Parathyroid adenoma (tissue), 2 donors: ENCODE measurements around the gene TXNRD2.
"Not testable (repeated sequence)": the region's sequence is repeated elsewhere in the genome, so short reads cannot be mapped to it uniquely, and the experiment has no call there.

Experiments
- H2AFZ ChIP-seq: fragments of 300-600 bp; sonication (generic); one replicate; pipeline ENCODE4 v1.7.0; 2017; ENCODE audit warnings: antibody characterized with exemption, mild to moderate bottlenecking
- H3K27ac ChIP-seq: fragments of 300-600 bp; sonication (generic); one replicate; pipeline ENCODE4 v1.7.0; 2017
- H3K27me3 ChIP-seq: fragments of 300-600 bp; sonication (generic); one replicate; pipeline ENCODE4 v1.7.0; 2017; ENCODE audit warnings: low read length; ENCODE audit not compliant: control insufficient read depth, insufficient read depth
- H3K36me3 ChIP-seq: fragments of 300-600 bp; sonication (generic); one replicate; pipeline ENCODE4 v1.7.0; 2017; ENCODE audit warnings: low read length; ENCODE audit not compliant: control insufficient read depth, insufficient read depth
- H3K4me1 ChIP-seq: fragments of 300-600 bp; sonication (generic); one replicate; pipeline ENCODE4 v1.7.0; 2017; ENCODE audit warnings: control low read depth
- H3K4me2 ChIP-seq: fragments of 300-600 bp; sonication (generic); one replicate; pipeline ENCODE4 v1.7.0; 2017; ENCODE audit warnings: low read length
- H3K4me3 ChIP-seq: fragments of 300-600 bp; sonication (generic); one replicate; pipeline ENCODE4 v1.7.0; 2017; ENCODE audit warnings: low read depth, low read length
- H3K79me2 ChIP-seq: fragments of 300-600 bp; sonication (generic); one replicate; pipeline ENCODE4 v1.7.0; 2017; ENCODE audit warnings: control low read depth
- H3K9ac ChIP-seq: fragments of 300-600 bp; sonication (generic); one replicate; pipeline ENCODE4 v1.7.0; 2017; ENCODE audit warnings: mild to moderate bottlenecking
- H3K9me3 ChIP-seq: fragments of 300-600 bp; sonication (generic); one replicate; pipeline ENCODE4 v1.7.0; 2017; ENCODE audit warnings: low read length; ENCODE audit not compliant: control insufficient read depth
- TF ChIP-seq, protein P1 (sequence below): fragments of 300-600 bp; sonication (generic); IDR thresholded peaks from one replicate; pipeline ENCODE4 v1.7.0; 2017; ENCODE audit warnings: antibody characterized with exemption, mild to moderate bottlenecking
- donor health status: primary hyperparathyroidism.

The TXNRD2 gene

DNA sequence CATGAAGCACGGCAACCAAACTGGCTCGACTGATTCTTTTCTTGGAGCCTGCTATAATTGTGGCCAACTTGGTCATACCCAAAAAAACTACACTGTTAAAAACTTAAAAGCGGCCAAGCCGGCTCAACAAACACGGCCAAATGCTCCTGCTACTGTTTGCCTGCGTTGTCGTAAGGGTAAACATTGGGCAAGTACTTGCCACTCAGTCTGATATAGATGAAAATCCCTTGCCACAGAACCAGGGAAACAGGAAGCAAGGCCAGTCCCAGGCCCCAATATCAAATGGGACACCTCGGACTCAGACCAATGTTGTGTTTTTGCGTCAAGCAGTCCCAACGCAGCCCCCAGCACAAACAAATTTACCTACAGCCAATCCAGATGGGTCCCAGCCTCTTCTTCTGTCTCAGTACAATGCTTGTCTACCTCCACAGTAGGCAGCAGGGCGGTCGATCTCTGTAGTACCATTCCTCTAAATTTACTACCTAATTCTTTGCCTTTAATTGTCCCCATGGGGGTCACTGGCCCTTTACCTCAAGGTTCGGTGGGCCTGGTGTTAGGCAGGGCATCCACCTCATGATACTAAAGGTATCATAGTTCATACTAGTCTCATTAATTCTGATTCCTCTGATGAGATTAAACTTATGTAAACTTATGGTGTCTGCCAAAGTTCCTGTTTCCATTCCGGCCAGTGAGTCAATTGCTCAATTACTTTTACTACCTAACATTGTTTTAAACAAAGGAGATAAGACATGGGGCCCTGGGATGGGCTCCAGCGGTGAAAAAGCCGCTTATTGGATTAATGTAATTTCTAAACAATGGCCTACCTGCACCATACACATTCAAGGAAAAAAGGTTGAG is 3.8 kb downstream of the TXNRD2 start:
- Histone ChIP-seq H3K27me3 (no peaks in the 10 kb centered on the region), H3K4me2 (no peak overlapping the region), H3K36me3 (no peaks in the 10 kb centered on the region), H3K9ac (no peak overlapping the region), H2AFZ (no peak overlapping the region), H3K4me1 (peaks cover 7% of the 10 kb centered on the region), H3K4me3 (no peak overlapping the region), H3K27ac (no peak overlapping the region), H3K9me3 (no peaks in the 10 kb centered on the region), H3K79me2 (no peaks in the 10 kb centered on the region)
- TF ChIP-seq, protein P1, sequence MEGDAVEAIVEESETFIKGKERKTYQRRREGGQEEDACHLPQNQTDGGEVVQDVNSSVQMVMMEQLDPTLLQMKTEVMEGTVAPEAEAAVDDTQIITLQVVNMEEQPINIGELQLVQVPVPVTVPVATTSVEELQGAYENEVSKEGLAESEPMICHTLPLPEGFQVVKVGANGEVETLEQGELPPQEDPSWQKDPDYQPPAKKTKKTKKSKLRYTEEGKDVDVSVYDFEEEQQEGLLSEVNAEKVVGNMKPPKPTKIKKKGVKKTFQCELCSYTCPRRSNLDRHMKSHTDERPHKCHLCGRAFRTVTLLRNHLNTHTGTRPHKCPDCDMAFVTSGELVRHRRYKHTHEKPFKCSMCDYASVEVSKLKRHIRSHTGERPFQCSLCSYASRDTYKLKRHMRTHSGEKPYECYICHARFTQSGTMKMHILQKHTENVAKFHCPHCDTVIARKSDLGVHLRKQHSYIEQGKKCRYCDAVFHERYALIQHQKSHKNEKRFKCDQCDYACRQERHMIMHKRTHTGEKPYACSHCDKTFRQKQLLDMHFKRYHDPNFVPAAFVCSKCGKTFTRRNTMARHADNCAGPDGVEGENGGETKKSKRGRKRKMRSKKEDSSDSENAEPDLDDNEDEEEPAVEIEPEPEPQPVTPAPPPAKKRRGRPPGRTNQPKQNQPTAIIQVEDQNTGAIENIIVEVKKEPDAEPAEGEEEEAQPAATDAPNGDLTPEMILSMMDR: no peak

DNA sequence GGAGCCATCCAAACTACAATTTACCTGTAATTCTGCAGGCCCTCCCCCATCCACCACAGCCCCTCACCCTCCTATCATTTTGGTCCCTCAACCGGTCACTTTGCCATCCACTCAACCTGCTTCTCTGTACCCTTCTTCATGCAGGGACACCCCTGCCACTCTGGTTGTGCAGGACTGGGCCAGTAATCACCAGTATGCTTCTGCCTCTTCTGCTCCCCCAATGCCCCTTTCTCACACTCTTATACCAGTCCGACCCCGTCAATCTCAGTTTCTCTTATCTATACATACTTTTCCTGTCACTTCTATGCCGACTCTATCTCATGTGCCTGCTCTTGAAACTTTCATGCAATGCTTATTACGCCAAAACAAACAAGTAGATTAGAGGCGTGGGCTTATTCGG is 5.1 kb downstream of the TXNRD2 start:
- TF ChIP-seq, protein P1: no peak
- Histone ChIP-seq H3K27ac (no peak overlapping the region), H3K4me3 (no peak overlapping the region), H3K36me3 (no peaks in the 10 kb centered on the region), H3K27me3 (no peaks in the 10 kb centered on the region), H3K4me2 (no peak overlapping the region), H3K9ac (no peak overlapping the region), H3K4me1 (peaks cover 4% of the 10 kb centered on the region), H2AFZ (no peak overlapping the region), H3K79me2 (no peaks in the 10 kb centered on the region), H3K9me3 (no peaks in the 10 kb centered on the region)

DNA sequence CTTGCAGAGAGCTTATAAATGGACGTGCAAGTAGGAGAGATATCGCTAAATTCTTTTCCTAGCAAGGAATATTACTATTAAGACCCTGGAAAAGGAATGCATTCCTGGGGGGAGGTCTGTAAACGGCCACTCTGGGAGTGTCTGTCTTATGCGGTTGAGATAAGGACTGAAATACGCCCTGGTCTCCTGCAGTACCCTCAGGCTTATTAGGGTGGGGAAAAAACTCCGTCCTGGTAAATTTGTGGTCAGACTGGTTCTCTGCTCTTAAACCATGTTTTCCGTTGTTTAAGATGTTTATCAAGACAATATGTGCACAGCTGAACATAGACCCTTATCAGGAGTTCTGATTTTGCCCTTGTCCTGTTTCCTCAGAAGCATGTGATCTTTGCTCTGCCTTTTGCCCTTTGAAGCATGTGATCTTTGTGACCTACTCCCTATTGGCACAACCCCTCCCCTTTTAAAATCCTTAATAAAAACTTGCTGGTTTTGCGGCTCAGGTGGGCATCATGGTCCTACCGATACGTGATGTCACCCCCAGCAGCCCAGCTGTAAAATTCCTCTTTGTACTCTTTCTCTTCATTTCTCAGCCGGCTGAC is 6.4 kb downstream of the TXNRD2 start:
- H3K9ac ChIP-seq, H3K27me3 ChIP-seq, H3K4me2 ChIP-seq, H3K4me3 ChIP-seq, H3K27ac ChIP-seq, H3K4me1 ChIP-seq, H3K79me2 ChIP-seq, H2AFZ ChIP-seq, H3K9me3 ChIP-seq, H3K36me3 ChIP-seq: not testable (repeated sequence)

DNA sequence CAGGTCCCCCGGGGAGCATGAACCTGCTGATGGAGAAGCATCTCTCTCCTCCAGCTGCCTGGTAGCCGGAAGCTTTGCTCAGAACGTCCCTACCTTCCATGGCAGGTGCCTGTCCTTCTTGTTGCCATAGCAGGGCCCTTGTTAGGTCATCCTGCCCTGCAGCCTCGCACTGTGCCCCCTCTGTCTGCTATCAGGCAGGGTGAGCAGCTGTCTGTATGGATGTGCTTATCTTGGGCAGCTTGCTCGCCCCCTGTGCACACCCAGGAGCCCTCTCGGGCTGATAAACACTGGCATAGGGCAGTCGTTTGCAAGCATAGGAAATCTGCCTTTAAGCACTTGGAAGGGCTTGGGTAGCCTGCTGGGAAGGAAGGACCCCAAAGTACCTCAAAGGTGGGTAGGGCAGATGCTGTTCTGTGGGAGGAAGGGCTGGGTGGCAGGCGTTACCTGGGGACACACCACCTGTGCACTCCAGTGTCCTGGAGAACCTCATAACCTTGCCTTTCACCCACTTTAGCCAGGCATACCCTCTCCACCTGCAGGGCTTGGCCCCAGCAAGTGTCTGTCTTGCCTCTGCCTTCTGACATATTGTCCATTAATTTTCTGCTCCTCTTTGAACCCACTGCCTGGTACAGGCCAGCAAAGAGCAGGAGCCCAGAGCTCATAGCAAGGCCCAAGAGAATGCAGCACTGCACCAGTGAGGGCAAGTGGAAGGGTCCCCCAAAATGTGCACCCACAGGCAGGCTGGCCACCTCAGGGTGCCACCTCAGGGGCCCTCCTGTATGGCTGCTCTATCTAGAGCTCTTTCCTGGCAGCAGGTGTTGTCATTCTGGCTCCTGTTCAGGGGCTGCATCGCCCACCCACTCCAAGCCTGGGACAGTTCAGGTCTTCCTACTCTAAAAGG is 8.0 kb downstream of the TXNRD2 start:
- Histone ChIP-seq H3K4me2 (no peak overlapping the region), H3K79me2 (no peaks in the 10 kb centered on the region), H3K4me1 (peaks cover 4% of the 10 kb centered on the region), H3K4me3 (no peak overlapping the region), H3K9ac (no peak overlapping the region), H3K9me3 (no peaks in the 10 kb centered on the region), H3K27ac (no peak overlapping the region), H3K36me3 (no peaks in the 10 kb centered on the region), H2AFZ (no peak overlapping the region), H3K27me3 (no peaks in the 10 kb centered on the region)
- TF ChIP-seq, protein P1: no peak
